NCI-H2196 treated with DMSO at 0.1 percent for 48 hours (cell line): ENCODE measurements around the gene GNAZ.
"Not testable (repeated sequence)": the region's sequence is repeated elsewhere in the genome, so short reads cannot be mapped to it uniquely, and the experiment has no call there.

ENCODE experiments used
- DNase-seq: peaks from one replicate; lab custom pipeline; 2025; ENCODE audit not compliant: unreplicated experiment; lab: John Stamatoyannopoulos, UW

The GNAZ gene

DNA sequence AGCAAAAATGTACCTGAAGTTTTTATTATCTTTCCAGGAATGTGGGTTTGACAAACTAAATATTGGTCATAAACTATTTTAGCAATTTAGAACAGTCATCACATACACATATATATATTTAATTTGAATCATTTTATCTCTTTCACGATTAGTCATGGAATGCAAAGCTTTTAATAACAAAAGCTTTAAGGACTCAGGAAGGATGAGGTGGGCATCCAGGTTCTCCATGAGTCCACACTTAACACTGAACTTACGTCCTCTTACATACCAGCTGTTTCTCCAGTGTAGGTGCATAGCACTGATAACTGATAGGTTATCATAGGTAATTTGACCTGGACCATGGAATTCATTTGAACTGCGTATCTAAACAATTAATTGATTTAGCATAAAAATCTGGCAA, 28.1 kb upstream of the GNAZ start:
- DNase-seq: no peak

DNA sequence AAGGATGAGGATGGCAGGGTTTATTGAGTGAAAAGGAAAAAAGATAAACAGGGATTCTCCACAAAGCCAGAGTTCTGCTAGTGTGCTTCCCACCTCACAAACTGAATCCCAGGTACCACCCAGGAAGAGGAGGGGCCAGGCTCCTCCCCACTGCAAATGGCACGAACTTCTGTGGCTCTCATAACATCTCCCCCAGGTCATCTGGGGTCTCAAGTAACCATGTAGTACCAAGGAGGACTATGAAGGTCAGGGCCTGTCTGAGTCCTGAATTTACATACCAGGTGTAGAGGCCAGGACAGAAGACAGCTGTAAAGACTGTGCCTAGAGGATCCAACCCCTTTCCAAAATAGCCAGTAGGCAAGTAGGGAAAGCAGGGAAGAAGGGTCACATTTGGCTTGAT, 25.7 kb upstream of the GNAZ start:
- DNase-seq: no peak

DNA sequence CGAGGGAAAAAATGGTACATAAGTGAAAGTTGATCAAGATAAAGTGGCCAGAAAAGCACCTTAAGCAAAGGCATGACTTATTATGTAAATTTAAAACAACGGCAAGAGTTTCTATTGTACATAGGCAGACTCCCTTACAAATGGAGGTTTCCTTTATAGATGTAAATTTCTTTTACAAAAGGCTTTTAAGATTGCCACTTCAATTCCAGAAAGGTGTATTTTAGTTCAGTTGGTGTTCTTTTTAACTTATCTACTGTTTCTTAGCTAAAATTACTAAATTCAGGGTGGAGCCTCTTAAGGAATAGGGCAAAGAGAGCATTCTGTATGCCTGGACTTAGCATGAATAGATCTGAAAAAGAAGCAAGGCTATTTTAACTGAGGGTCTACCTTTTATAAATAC, 24.9 kb upstream of the GNAZ start:
- no peak for DNase-seq

DNA sequence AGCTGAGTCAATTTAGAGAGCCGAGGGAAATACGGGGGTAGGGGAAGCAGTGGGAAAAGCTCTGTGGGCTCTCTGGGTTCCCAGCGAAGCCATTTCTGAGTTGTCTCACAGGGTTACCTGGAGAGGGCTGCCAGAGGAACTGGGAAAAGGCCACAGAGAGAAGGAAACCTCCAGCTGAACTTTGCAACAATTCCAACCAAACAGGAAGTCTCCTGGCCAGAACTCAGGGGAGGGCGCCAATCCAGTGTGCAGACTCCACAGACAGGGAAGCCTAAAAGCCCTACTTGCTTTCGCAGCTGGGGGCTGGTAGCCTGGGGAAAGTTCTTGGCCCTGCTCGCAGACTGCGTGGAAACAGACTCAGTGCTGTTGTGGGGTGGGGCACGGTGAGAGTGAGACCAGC, 23.1 kb upstream of the GNAZ start:
- no peak for DNase-seq

DNA sequence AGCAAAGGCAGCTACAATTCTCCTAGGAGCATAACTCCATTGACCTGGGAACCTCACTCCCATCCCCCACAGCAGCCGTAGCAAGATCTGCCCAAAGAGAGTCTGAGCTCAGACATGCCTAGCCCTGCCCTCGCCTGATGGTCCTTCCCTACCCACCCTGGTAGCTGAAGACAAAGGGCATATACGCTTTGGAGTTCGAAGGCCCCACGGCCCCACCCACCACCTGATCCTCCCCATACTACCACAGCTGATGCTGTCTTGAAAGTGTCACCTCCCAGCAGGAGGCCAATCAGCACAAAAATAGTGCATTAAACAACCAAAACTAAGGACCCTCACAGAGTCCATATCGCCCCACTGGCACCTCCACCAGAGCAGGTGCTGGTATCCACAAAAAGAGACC, 22.6 kb upstream of the GNAZ start:
- DNase-seq: no peak

DNA sequence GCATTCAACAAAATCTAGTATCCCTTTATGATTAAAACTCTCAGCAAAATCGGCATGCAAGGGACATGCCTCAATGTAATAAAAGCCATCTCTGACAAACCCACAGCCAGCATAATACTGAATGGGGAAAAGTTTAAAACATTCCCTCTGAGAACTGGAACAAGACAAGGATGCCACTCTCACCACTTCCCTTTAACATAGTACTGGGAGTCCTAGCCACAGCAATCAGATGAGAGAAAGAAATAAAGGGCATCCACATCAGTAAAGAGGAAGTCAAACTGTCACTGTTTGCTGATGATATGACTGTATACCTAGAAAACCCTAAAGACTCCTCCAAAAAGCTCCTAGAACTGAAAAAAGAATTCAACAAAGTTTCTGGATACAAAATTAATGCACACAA, 19.8 kb upstream of the GNAZ start:
- not testable (repeated sequence) for DNase-seq

DNA sequence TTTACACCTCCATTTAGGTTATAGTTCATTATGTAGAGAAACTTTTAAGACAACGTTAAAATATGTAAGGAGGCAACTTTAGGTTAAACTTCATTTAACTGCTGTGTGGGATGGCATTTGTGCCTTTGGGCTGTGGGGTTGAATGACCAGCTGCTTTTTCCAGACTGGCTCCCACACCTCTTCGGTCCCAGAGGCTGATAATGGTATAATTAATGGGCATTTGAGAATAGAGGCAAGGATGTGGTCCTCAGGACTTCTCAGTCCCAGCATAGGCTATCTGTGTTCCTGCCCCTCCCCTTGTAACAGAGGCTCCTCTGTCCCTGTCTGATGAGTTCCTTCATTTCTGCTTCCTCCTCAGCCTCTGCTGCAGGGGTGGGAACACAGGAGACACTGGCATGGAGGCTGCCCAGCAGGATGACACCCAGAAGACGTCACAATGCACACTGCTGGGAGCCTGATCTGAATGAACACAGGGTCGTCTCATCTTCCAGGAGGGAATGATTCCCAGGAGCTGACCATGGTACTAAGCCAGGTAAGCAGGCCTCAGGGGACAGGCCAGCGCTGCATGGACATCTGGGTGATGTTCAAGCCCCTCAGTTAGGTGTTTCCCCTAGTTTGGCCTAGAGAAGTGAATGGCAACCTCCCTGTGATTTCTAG, 17.1 kb upstream of the GNAZ start:
- DNase-seq: no peak

DNA sequence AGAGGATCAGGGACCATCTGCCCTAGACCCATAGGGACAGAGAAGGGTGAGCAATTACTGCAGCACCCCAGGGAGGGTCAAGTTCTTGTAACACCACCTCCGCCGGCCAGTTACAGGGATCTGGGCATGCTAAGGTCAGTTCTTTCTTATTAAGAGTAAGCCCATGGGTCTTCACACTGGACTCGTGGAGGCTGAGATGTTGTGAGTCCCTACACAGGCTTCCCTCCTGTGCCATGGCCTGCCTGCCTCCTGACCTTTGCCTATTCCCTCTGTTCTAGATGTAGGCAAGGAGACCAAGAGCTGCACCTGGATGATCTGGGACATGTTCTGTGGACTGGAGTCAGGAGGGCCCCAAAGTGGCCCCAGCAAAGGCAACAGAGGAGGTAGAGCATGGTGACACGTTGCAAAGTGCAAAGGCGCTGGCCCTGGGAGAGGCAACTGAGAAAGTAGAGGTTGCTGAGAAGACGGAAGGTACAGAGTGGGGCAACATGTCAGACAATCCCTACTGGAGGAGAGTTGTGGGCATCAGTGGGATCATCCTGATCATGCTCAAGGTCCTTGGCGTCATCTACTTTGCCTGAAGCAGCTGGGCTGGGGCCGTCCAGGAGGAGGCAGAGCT, 16.3 kb upstream of the GNAZ start:
- DNase-seq: no peak

DNA sequence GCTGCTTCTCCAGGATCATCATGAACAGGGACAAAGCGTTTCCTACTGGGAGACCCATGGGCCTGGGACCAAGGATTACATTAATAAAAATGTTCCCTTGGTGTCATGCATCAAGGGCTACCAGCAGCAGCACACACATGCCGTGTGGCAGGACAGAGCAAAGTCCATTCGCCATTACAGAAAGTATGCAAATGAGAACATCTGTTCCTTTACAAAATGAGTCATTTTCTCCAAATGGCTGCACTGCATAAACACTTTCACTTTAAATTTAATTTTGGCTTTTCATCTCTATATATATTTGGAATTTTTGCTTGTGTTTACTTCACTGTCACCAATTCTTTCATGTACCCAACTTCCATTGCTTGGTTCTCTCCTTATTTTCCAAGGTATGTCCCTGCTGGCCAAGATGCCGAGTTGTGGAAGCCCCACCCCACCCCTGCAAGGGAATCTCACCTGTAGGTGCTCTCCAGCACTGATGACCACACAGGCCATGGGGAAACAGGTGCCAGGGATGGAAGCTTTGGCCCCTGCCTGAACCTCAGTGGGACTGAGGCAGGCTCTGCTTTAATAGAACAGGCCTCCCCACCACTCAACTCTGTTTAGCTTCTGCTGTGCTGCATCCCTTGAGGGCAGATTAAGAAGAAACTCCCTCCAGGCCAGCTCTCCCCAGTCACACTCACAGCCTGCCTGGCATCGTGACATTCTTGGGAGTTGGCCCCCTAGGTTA, 15.6 kb upstream of the GNAZ start:
- DNase-seq: no peak

DNA sequence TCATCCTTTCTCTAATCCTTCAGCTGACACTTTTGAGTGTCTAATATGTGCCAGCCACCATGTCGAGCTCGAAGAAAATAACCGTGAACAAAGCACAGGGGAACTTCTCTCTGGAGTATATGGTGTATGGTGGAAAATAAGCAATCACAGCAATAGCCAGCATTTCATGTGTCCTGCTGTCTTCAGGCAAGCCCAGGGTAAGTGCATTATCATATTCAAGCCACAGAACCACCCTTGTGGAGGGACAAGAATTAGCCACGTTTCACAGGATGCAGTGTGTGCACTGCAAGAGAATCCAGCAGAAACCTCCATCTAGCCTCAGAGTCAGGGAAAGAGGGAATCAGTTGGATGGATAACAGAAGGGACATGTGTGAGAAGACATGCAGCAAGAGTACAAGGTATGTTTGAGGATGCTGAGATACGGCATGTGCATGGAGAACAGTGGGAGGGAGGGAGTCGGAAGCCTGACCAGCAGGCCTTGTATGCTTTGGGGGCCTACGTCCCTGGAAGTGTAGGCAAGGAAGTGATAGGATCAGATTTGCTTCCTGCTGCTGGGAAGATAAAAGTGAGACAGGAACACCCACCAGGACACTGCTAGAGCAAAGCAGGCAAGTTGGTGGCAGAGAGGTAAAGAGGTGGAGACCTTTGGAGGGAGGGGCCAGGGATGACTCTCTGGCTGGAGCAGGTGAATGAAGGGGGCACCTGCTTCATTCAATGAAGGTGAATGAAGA, 14.7 kb upstream of the GNAZ start:
- DNase-seq: no peak

DNA sequence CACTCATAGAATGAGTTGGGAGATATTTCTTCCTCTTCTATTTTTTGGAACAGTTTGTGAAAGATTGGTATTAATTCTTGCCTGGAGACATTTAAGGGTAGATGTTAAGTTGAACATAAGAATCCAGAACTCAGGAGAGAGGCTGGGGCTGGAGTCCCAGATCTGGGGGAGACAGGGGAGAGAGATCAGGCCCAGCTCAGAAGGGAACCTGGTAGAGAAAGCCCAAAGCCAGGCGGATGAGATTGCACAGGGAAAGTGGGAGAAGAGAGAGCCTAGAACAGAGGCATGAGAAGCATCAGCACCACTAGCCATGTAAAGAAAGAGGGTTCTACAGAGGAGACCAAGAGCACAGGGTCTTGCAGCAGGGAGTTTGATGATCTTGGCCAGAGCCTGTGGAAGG, 13.0 kb upstream of the GNAZ start:
- DNase-seq: no peak

DNA sequence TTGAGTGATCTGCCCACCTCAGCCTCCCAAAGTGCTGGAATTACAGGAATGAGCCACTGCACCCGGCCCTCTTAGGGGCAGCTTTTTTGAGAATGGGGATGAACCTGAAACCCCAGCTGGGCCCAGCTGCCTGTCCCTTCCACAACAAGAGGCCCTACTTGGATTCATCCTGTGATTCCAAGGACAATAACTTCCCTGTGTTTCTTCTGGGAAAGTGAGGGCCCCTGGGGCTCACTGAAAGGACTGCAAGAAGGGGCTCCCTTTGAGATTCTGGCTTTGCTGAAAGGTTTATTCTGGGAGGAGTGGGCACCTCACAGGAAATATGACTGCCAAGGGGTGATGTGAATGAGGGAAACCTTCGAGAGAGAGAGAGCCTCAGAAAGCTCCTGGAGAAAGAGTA, 12.3 kb upstream of the GNAZ start:
- DNase-seq: no peak

DNA sequence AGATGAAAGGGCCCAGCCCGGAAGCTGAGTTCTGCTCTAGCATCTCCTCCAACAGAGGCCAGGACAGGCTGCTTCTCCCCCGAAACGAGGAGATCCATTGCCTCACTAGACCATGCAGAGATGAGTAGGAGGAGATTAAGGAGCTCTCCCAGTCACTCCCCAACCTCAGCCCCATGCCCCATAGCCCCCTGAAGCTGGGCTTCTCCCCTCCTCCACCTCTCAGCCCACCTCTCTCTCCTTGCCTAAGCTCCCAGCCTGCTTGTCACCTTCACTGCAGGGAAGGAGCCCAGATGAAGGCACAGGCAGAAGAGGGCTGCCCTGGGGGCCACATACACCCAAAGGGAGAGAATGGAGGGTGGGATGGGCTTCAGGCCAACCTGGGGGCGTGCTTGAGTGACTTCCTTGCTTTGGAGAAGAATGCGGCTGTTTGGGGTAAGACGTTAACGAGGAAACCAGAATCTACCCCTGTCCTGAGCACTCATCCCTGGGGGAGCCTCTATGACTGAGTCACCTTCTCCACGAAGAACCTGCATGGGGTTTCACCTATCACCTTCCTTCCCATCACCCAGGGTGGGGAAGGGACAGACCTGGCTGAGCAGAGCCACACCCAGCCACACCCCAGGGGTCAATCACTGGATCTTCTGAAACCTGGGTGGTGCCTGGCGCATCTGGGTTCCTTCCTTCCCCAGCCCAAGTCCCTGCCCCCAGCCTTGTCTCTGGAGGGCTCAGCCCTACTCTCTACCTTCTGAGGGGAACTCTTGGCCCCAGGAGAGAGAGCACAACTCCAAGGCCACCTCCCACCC, 11.6 kb upstream of the GNAZ start:
- no peak for DNase-seq

DNA sequence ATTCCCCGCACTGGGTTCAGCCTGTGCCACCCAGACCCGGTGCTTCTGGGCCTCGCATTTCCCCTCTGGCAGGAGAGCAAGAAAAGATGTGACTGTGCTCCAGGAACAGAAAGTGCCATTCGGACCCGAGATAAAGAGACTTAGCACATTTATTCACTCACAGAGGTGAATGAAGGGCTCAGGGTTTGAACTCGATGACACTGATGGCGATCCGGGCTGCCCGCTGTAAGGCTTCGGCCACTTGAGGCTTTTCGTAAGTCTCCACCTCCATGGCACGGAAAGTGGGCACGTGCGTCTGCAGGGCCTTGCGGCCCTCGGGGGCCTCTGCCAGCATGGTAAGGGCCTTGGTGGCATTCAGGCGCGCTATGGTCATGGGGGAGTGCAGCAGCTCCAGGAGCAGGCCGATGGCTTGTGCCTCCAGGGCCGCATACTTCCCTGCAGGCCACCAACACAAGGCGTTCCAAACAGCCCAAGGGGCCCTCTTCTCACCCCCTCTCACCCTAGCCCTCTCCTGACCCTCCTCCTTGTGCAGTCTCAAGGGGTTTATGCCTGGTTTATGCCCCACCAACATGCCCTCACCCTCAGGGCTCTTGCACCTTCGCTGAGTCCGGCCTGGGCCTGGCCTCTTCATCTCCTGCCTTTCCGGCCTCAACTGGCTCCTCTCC, 10.9 kb upstream of the GNAZ start:
- no peak for DNase-seq

DNA sequence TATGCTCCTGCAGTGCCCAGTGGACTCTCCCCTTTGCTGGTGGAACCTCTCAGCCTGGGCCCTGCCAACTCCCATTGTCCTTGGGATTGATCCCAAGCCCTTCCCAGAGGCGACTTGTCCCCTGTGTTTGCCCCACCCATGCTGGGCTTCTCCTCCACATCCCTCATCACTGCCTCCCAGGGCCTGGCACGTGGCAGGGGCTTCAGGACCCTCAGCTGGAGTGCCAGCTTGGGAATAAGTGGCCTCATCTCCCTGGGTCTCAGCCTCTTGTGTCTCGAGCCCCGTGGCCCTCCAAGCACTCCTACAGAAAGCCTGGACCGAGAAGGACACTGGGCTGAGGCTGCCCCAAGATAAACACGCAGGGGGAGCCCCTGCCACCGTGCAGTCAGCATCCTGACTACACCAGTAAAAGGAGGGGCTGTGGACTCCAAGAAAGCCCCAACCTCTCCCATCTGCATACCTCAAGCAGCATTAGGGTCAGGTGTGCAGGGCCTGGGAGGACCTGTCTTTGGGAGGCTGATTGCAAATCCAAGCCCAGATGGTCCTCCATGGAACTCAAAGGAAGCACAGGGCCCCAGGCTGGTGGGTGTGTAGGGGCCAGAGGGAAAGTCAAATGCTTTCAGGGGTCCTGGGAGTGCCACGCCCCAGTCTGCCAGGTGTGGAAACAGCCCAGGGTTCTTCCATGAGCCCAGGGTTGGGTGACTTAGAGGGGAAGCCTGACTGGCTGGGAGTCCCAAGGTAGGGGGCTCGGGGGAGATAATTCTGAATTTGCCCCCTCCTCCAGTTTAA, 9.5 kb upstream of the GNAZ start:
- no peak for DNase-seq

DNA sequence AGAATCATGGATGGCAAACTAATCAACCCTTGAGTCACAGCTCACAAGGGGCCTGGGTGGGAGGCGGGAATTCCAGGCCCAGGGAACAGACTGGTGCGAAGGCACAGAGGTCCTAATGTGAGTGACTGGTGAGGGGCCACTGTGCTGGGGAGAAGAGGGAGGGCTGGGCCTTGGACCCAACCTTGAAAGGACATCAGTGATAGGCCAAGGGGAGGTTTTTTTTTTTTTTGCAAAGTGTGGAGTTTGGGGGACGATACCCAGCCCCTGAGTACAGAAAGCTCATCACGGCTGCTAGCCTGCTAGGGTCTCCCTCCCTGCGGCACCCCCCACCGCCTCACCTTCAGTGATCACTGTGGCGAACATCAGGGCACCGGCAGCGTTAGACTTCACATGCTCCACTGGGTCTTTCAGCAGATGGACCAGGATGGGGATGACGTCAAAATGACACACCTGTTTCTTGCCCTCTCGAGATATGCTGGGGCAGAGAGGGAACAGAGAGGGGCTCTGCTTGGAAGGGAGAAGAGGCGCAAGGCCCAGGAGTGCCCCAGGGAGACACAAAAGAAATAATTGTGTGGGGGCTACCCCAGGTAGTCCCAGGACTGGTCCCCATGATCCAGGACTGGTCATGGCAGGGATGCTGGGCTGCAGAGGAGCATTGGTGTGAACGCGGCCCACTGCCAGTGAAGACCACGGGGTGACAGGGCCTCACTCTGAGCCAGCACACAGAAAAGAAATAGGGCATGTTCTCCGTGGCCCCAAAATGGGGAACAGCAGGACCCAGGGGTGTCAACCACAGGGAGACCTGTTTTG, 8.6 kb upstream of the GNAZ start:
- no peak for DNase-seq

DNA sequence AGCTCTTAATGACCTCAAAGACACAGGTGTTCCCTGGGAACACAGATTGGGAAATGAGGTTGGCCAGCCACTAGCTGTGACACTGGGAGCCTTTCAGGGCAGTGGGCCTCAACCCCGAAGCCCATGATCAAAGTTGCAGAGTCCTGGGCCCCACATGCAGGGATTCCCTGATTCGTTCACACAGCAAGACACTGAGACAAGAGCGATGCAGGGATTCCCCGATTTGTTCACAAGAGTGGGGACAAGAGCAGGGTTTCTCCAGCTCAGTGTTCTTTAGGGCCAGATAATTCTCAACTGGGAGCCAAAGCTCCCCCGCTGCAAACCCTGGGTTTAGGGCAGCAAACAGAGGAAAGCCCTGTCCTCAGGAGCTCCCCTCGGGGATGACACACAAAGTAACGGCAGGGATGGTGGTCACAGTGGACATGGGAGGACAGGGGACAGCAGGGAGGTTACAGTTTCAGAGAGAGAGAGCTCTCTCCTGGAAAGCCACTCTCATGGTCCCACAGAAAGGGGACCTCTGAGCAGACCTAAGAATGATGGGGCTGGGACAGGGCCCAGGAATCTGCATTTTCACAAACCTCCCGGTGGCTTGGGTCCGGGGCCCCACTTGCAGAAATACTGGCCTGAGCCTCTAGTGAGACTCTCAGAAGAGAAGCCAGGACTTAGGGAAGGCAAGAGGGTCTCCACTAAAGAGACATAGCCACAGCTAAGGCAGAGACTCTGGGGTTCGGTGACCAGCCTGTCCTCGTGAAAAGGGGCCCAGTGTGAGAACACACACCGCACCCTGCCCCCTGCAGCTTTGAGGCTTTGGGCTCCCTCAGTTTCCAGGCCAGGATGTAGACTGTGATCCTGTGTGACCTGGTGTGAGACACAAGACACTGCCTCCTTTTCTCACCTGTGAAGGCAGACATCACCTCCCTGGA, 7.4 kb upstream of the GNAZ start:
- no peak for DNase-seq
